ENCODE data around the gene ABCG1. TPM values are rescaled to one million over a fixed set of nuclear protein-coding genes. Genes with fewer than 3 reads are reported as not detected.

Gene ABCG1
- total RNA-seq, 4 donors from 2014 or later = 3.4 to 43.3 (median 10.3) TPM

DNA sequence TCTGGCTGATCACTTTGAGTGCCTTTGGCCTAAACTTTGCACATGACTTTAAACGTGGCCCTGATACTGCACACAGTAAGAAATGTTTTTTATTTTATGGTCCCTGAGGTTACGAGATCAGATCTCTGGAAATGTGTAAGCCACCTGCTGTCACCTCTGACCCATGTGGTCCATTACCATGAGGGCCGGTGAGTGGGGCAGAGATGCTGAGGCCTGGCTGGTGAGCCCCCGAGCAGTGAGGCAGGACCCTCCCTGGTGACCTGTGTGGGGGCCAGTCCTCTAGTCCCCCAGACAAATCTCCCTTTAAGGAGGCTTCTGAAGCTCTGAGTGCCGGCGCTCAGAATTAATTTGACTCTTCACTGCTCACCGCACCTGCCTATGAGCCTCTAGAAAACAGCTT is 83.9 kb downstream of the ABCG1 start:
- peaks cover 0 to 8% of the 10 kb centered on the region in 2 donors for H3K4me1 ChIP-seq
- in situ Hi-C loops (cut with MboI; ENCODE audit: low sequenced_read_pairs in 4 of 4) (loop anchor here in 1 of 4 donors (25.0 kb wide), 1 partner anchor 510 kb away; no protein-coding TSS in a partner anchor), intact Hi-C loops (cut with DNase I; ENCODE audit: low total_unique reads) (no loop called here)
- DNase-seq (no peak), ATAC-seq (no peak)
- H3K9me3 ChIP-seq = no peaks in the 10 kb centered on the region
- H3K36me3 ChIP-seq = no peaks in the 10 kb centered on the region
- no peak for TF ChIP-seq CTCF (IDR thresholded peaks at IDR 0.05 in 4 of 5, conservative IDR thresholded peaks at IDR 0.05 in 1 of 5)
- no peak for TF ChIP-seq POLR2A (IDR thresholded peaks at IDR 0.05)
- peak overlapping the region; percentile 59 to 74 (median 70) for H3K27ac ChIP-seq
- H3K4me3 ChIP-seq = no peak overlapping the region
- H3K27me3 ChIP-seq = peaks cover 0 to 10% (median 0%) of the 10 kb centered on the region in 3 donors

DNA sequence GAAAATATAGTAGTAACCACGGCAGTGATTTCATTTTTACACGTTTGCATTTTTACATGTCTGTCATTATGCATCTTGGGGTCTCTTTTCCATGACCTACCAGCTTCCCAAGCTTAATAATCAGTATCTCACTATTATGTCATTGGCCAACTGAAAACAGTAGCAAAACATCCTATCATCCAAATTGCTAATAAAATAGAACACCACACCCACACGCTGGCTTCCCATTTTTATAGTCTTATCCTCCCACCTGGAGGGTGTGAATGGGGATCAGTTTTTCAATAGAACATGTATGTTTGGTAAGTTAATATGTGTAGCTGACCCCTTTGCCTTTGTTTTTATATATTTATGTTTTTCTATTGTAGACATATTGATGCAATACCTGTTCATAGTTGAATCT is 84.5 kb downstream of the ABCG1 start:
- TF ChIP-seq CTCF (IDR thresholded peaks at IDR 0.05 in 4 of 5, conservative IDR thresholded peaks at IDR 0.05 in 1 of 5) = no peak
- no peak for TF ChIP-seq POLR2A (IDR thresholded peaks at IDR 0.05)
- no peak for ATAC-seq
- in situ Hi-C loops (cut with MboI; ENCODE audit: low sequenced_read_pairs in 4 of 4) = loop anchor here in 1 of 4 donors (25.0 kb wide), 1 partner anchor 509 kb away; no protein-coding TSS in a partner anchor

GRCh38 chr21:42304556-42305454 is 85.9 kb downstream of the ABCG1 start:
- H3K4me1 ChIP-seq = peaks cover 2 to 8% of the 10 kb centered on the region in 2 donors
- no peaks in the 10 kb centered on the region for H3K9me3 ChIP-seq
- TF ChIP-seq POLR2A (IDR thresholded peaks at IDR 0.05) = no peak
- TF ChIP-seq CTCF (IDR thresholded peaks at IDR 0.05 in 4 of 5, conservative IDR thresholded peaks at IDR 0.05 in 1 of 5) = no peak
- no peak overlapping the region for H3K27ac ChIP-seq
- DNase-seq = no peak
- intact Hi-C loops (cut with DNase I; ENCODE audit: low total_unique reads) = no loop called here
- H3K36me3 ChIP-seq = no peaks in the 10 kb centered on the region
- no peak for ATAC-seq
- no peak overlapping the region for H3K4me3 ChIP-seq
- H3K27me3 ChIP-seq = peaks cover 0 to 21% (median 9%) of the 10 kb centered on the region in 3 donors
- in situ Hi-C loops (cut with MboI; ENCODE audit: low sequenced_read_pairs in 4 of 4) = loop anchor here in 1 of 4 donors (25.0 kb wide), 1 partner anchor 507 kb away; no protein-coding TSS in a partner anchor

More for the DNA sequence above, 84.5 kb downstream of the ABCG1 start:
- Histone ChIP-seq H3K27me3 (peaks cover 0 to 16% (median 3%) of the 10 kb centered on the region in 3 donors), H3K4me1 (peaks cover 0 to 8% of the 10 kb centered on the region in 2 donors), H3K36me3 (no peaks in the 10 kb centered on the region), H3K27ac (peak overlapping the region in 1 of 4 donors; percentile 74), H3K4me3 (no peak overlapping the region), H3K9me3 (no peaks in the 10 kb centered on the region)
- DNase-seq = no peak
- intact Hi-C loops (cut with DNase I; ENCODE audit: low total_unique reads) = no loop called here

DNA sequence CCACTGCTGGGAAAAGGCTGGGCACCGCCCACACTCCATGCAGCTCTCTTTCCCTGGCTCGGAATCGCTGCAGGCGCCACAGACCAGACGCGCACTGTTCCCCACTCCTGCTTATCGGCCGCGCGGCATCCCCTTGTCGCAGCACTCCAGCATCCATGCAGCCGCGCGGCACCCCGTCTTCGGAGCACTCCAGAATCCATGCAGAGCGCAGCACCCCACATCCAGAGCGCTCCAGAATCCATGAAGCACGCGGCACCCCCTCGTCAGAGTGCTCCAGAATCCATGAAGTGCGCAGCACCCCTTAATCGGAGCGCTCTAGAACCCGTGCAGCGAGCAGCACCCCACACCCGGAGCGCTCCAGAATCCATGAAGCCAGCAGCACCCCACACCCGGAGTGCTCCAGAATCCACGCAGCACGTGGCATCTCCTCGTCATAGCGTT is 86.8 kb downstream of the ABCG1 start:
- TF ChIP-seq POLR2A (IDR thresholded peaks at IDR 0.05) (no peak), CTCF (IDR thresholded peaks at IDR 0.05 in 4 of 5, conservative IDR thresholded peaks at IDR 0.05 in 1 of 5) (no peak)
- intact Hi-C loops (cut with DNase I; ENCODE audit: low total_unique reads) = no loop called here
- no peak for ATAC-seq

More for the DNA sequence above, 86.8 kb downstream of the ABCG1 start:
- no peaks in the 10 kb centered on the region for H3K36me3 ChIP-seq
- in situ Hi-C loops (cut with MboI; ENCODE audit: low sequenced_read_pairs in 4 of 4) = loop anchor here in 1 of 4 donors (25.0 kb wide), 1 partner anchor 507 kb away; no protein-coding TSS in a partner anchor
- no peaks in the 10 kb centered on the region for H3K9me3 ChIP-seq
- H3K27me3 ChIP-seq = peaks cover 0 to 21% (median 9%) of the 10 kb centered on the region in 3 donors
- H3K27ac ChIP-seq = no peak overlapping the region
- H3K4me1 ChIP-seq = peaks cover 2 to 8% of the 10 kb centered on the region in 2 donors
- no peak overlapping the region for H3K4me3 ChIP-seq
- no peak for DNase-seq
